K562 (cell line): Measurements from ENCODE around the gene HTR2A. TPM values are rescaled to one million over a fixed set of nuclear protein-coding genes. Genes with fewer than 3 reads are reported as not detected.

Experiments
- ATAC-seq: fragments of 200-7000 bp; cut with Tn5 transposase; 3 replicates; pipeline ENCODE4 v1.9.1; 2020; ENCODE audit warnings: moderate library complexity
- BruUV-seq: library from RNA; stranded (reverse); fragments of 400-500 nt; replicated peaks from 2 replicates; lab custom pipeline; 2021; lab: Mats Ljungman, UMichigan
- CTCF ChIA-PET: fragments of 300-600 bp; formaldehyde crosslinking; extraction: SDS; loops from one replicate; lab custom pipeline; 2021; ENCODE audit warnings: low intra/inter-chr PET ratio; lab: Yijun Ruan, JAX
- POLR2A ChIA-PET: fragments of 300-600, 350-650 bp; sonication (Branson Sonifier 250); formaldehyde crosslinking; extraction: SDS; loops from one replicate; lab custom pipeline; 2021; ENCODE audit warnings: antibody characterized with exemption, inconsistent platforms; lab: Yijun Ruan, JAX
- DNase-seq, 4 experiments: peaks; one replicate each; pipeline versions ENCODE4 v3.0.0 to v3.0.0-alpha.2; 2011 to 2018; ENCODE audit warnings: low spot score in 3 of 4, mixed read lengths in 3 of 4; ENCODE audit errors: extremely low read depth in 1 of 4
- FAIRE-seq: peaks from 2 replicates; lab custom pipeline; 2011; peaks lifted over from hg19 to GRCh38; lab: Jason Lieb, UNC
- H2AFZ ChIP-seq: 2 replicates; pipeline ENCODE4 v1.6.0; 2011; ENCODE audit warnings: low read depth, low read length, control low read depth, inconsistent platforms
- H3K27ac ChIP-seq: fragments of 200-600 bp; 3 replicates; pipeline ENCODE4 v1.8.0; 2011; ENCODE audit warnings: low read depth, mild to moderate bottlenecking, control low read depth, inconsistent platforms, low read length, moderate library complexity, mixed read lengths; ENCODE audit errors: extremely low read depth
- H3K27me3 ChIP-seq, 2 experiments: fragments of 300-600 bp in 1 of 2; 2 replicates in 1 of 2; 3 replicates in 1 of 2; pipeline versions ENCODE4 v1.6.0 to v1.8.0; 2011; ENCODE audit warnings: inconsistent platforms in 2 of 2, low read length in 2 of 2, mild to moderate bottlenecking in 1 of 2, mixed read lengths in 1 of 2, moderate library complexity in 1 of 2; ENCODE audit not compliant: control insufficient read depth in 2 of 2, insufficient read depth in 2 of 2
- H3K36me3 ChIP-seq: fragments of 300-600 bp; 3 replicates; pipeline ENCODE4 v1.8.0; 2011; ENCODE audit warnings: mild to moderate bottlenecking, low read length, inconsistent platforms; ENCODE audit not compliant: control insufficient read depth, insufficient read depth
- H3K4me1 ChIP-seq, 2 experiments: fragments of 200-600 bp in 1 of 2; replicated peaks in 1 of 2; 2 replicates in 1 of 2; 3 replicates in 1 of 2; pipeline versions ENCODE4 v1.5.1 to v1.8.0; 2011; ENCODE audit warnings: inconsistent platforms in 2 of 2, low read length in 2 of 2, mild to moderate bottlenecking in 1 of 2, mixed read lengths in 1 of 2, moderate library complexity in 1 of 2; ENCODE audit not compliant: control insufficient read depth in 2 of 2, insufficient read depth in 2 of 2
- H3K4me2 ChIP-seq: 2 replicates; pipeline ENCODE4 v1.6.1; 2011; ENCODE audit warnings: low read length, control low read depth, inconsistent platforms, mixed read lengths; ENCODE audit not compliant: insufficient read depth
- H3K4me3 ChIP-seq: fragments of 200-600 bp; sonication (generic), shearing (Covaris generic); 2 replicates; pipeline ENCODE4 v1.5.1; 2016; ENCODE audit warnings: control low read depth, inconsistent platforms
- H3K79me2 ChIP-seq: fragments of 200-600 bp; 3 replicates; pipeline ENCODE4 v1.8.0; 2011; ENCODE audit warnings: low read length, inconsistent platforms; ENCODE audit not compliant: control insufficient read depth, insufficient read depth
- H3K9ac ChIP-seq, 2 experiments: 2 replicates each; pipeline versions ENCODE4 v1.6.0 to v1.6.1; 2011; ENCODE audit warnings: low read depth in 2 of 2, low read length in 2 of 2, control low read depth in 1 of 2, inconsistent platforms in 1 of 2, mild to moderate bottlenecking in 1 of 2, mixed read lengths in 1 of 2; ENCODE audit not compliant: insufficient read depth in 1 of 2
- H3K9me1 ChIP-seq: one replicate; pipeline ENCODE4 v1.6.0; 2011; ENCODE audit warnings: inconsistent platforms, mild to moderate bottlenecking, low read length, moderate library complexity; ENCODE audit not compliant: control insufficient read depth, insufficient read depth
- H3K9me3 ChIP-seq: replicated peaks from 2 replicates; pipeline ENCODE4 v1.5.1; 2011; ENCODE audit warnings: low read depth, low read length, inconsistent platforms; ENCODE audit not compliant: control insufficient read depth, insufficient read depth
- H4K20me1 ChIP-seq: replicated peaks from 2 replicates; pipeline ENCODE4 v1.6.1; 2011; ENCODE audit warnings: low read length, inconsistent platforms, mixed read lengths; ENCODE audit not compliant: control insufficient read depth, insufficient read depth
- CAMTA2 ChIP-seq: fragments of 250-450 bp; sonication (Bioruptor Pico); conservative IDR thresholded peaks from 2 replicates; pipeline ENCODE4 v1.5.1; 2022
- CEBPB ChIP-seq: fragments of 450-650 bp; IDR thresholded peaks from 2 replicates; pipeline ENCODE4 v1.6.1; 2016; ENCODE audit warnings: missing genetic modification characterization, missing compliant biosample characterization
- FOXM1 ChIP-seq, 2 experiments: fragments of 450-650 bp in 1 of 2; sonication (generic) in 1 of 2; formaldehyde crosslinking in 1 of 2; IDR thresholded peaks; 2 replicates each; pipeline versions ENCODE4 v1.6.1 to v1.9.0; 2017 to 2022; ENCODE audit warnings: low read depth in 2 of 2, mild to moderate bottlenecking in 2 of 2, missing genetic modification reagents in 1 of 2, moderate library complexity in 1 of 2
- GABPB2 ChIP-seq: fragments of 250-450 bp; sonication (Bioruptor Pico); conservative IDR thresholded peaks from 2 replicates; pipeline ENCODE4 v1.5.1; 2021; ENCODE audit warnings: mild to moderate bottlenecking
- HNRNPUL1 ChIP-seq: fragments of 200-400 bp; formaldehyde crosslinking; IDR thresholded peaks from 2 replicates; pipeline ENCODE4 v1.6.1; 2017; ENCODE audit warnings: low read length
- MAFG ChIP-seq: fragments of 450-650 bp; conservative IDR thresholded peaks from 2 replicates; pipeline ENCODE4 v1.6.1; 2016; ENCODE audit warnings: missing genetic modification characterization, missing compliant biosample characterization
- PRPF4 ChIP-seq: fragments of 200-400 bp; formaldehyde crosslinking; IDR thresholded peaks from one replicate; pipeline ENCODE4 v1.6.1; 2017; ENCODE audit warnings: low read length, low read depth, mild to moderate bottlenecking; ENCODE audit not compliant: insufficient read depth, poor library complexity, severe bottlenecking
- SMAD2 ChIP-seq: fragments of 150-350 bp; IDR thresholded peaks from 2 replicates; pipeline ENCODE4 v1.6.1; 2014; ENCODE audit warnings: low read depth, mild to moderate bottlenecking, low read length
- SRSF3 ChIP-seq: fragments of 200-400 bp; formaldehyde crosslinking; IDR thresholded peaks from 2 replicates; pipeline ENCODE4 v1.6.1; 2016; ENCODE audit warnings: mild to moderate bottlenecking, low read length, moderate library complexity; ENCODE audit not compliant: insufficient read depth
- ZBTB5 ChIP-seq: fragments of 450-650 bp; IDR thresholded peaks from 2 replicates; pipeline ENCODE4 v1.6.1; 2017; ENCODE audit warnings: antibody characterized with exemption
- WGBS: fragments of 100-300 bp; shearing (Covaris generic); methylation state at CpG from one replicate; pipeline ENCODE4 v1.1.6; 2016; ENCODE audit warnings: low coverage, mixed read lengths; ENCODE audit not compliant: insufficient coverage; ENCODE audit errors: missing lambda C conversion rate; 5-methylcytosine and 5-hydroxymethylcytosine counted together
- in situ Hi-C: fragments of 300-500 bp; cut with MboI; formaldehyde crosslinking; loops from 4 replicates; pipeline ENCODE4 v1.15.0; 2018; ENCODE audit warnings: inconsistent platforms, mixed read lengths
- intact Hi-C: fragments of 100-400 bp; cut with micrococcal nuclease; formaldehyde crosslinking; loops from 2 replicates; pipeline ENCODE4 v1.14.2; 2022
- polyA plus RNA-seq, 8 experiments: library from polyadenylated mRNA; depleted of rRNA in 4 of 8; stranded (reverse) in 5 of 8; unstranded in 3 of 8; fragments of >200 nt; fragmentation: Nextera tagmentation in 2 of 8; fragmentation: Illumina TruSeq in 1 of 8; extraction: Ambion mirVana in 2 of 8; extraction: Trizol in 1 of 8; gene quantifications; 2 replicates each; pipeline versions ENCODE4 v1.2.1 to v1.2.3, GENCODE V29; 2011 to 2014; ENCODE audit warnings: inconsistent platforms in 1 of 8, missing spikeins in 1 of 8
- total RNA-seq, 7 experiments: library from RNA; depleted of rRNA in 6 of 7; stranded (reverse); fragments of >200 nt in 6 of 7; fragmentation: Illumina TruSeq in 2 of 7; extraction: Trizol in 2 of 7; gene quantifications; 2 replicates each; pipeline versions ENCODE4 v1.2.1 to v1.2.3, GENCODE V29; 2011 to 2021; ENCODE audit warnings: low replicate concordance in 1 of 7

HTR2A gene
- total and polyA plus RNA-seq, 9 of the 15 experiments (the other 6 are each of a cell fraction or from before 2014, with no cell fraction given): not detected

- no peak for ATAC-seq
- Histone ChIP-seq H3K4me2 (no peak overlapping the region), H3K4me3 (no peak overlapping the region), H3K27ac (no peak overlapping the region), H3K27me3 (peaks cover 3 to 5% of the 10 kb centered on the region in 2 experiments; a peak in 3 of 5 replicates), H3K4me1 (no peaks in the 10 kb centered on the region), H2AFZ (no peak overlapping the region), H3K79me2 (no peaks in the 10 kb centered on the region), H3K36me3 (no peaks in the 10 kb centered on the region), H4K20me1 (no peaks in the 10 kb centered on the region; the same call in 1 of the 2 replicates), H3K9me1 (no peaks in the 10 kb centered on the region), H3K9ac (no peak overlapping the region), H3K9me3 (no peaks in the 10 kb centered on the region)
- DNase-seq: no peak
- TF ChIP-seq FOXM1 (IDR thresholded peaks at IDR 0.05; ENCODE audit: low read depth) (no peak), FOXM1 (CRISPR knock-in tag; IDR thresholded peaks at IDR 0.05; ENCODE audit: low read depth) (no peak), HNRNPUL1 (no peak), SRSF3 (no peak), PRPF4 (no peak), GABPB2 (CRISPR knock-in tag) (no peak), ZBTB5 (no peak), SMAD2 (no peak), CAMTA2 (CRISPR knock-in tag) (no peak), CEBPB (tag) (no peak), MAFG (no peak)
- ChIA-PET POLR2A (no interaction called here), CTCF (no interaction called here)
- 2% methylated on average over 5 of the region's 5 CpGs for WGBS
- BruUV-seq: no TSS peak
- in situ Hi-C loops (no loop called here), intact Hi-C loops (loop anchor here (10.0 kb wide), 1 partner anchor 875 kb away; no protein-coding TSS in a partner anchor)
- FAIRE-seq: no peak
These were observed 2.9 kb upstream of the HTR2A start for GRCh38 chr13:46899801-46900200.
